GM18505 (cell line): ENCODE results near the gene SLC47A1.
"Not testable (repeated sequence)": the region's sequence is repeated elsewhere in the genome, so short reads cannot be mapped to it uniquely, and the experiment has no call there.

ENCODE experiments used
- ATAC-seq: cut with Tn5 transposase; IDR thresholded peaks from one replicate; pipeline ENCODE4 v1.9.1; 2021; ENCODE audit not compliant: unreplicated experiment
- POLR2A ChIP-seq: IDR thresholded peaks from 4 replicates; pipeline ENCODE4 v1.6.1; 2011; ENCODE audit warnings: borderline replicate concordance; ENCODE audit not compliant: insufficient read depth, insufficient read length; ENCODE audit errors: extremely low read depth

SLC47A1 gene

DNA sequence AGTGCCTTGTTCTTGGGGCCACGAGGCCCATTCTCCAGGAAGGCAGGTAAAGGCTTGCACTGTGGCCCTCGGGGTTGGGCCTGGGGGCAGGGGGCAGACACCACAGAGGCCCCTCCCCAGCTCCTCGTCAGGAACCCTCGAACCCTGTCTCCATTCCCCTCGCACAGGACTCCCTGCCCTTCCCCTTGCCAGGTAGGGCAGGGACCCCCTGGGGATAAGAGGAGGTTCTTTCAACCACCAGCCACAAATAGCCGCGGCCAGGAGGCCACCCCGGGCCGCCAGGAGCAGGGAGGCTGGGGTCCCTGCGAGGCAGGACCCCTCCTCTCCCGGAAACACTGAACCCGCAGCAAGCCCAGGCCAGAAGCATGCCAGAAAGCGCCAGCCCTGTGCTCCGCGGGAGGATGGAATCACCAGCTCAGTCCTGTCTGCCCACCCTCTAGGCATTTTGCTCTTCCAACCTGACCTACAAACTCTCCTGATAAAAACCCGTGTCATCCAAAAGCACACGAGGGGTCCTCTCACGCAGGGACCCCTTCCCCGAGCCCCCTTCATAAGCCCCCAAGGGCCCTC is 45.6 kb downstream of the SLC47A1 start:
- no peak for TF ChIP-seq POLR2A
- ATAC-seq, result no peak

DNA sequence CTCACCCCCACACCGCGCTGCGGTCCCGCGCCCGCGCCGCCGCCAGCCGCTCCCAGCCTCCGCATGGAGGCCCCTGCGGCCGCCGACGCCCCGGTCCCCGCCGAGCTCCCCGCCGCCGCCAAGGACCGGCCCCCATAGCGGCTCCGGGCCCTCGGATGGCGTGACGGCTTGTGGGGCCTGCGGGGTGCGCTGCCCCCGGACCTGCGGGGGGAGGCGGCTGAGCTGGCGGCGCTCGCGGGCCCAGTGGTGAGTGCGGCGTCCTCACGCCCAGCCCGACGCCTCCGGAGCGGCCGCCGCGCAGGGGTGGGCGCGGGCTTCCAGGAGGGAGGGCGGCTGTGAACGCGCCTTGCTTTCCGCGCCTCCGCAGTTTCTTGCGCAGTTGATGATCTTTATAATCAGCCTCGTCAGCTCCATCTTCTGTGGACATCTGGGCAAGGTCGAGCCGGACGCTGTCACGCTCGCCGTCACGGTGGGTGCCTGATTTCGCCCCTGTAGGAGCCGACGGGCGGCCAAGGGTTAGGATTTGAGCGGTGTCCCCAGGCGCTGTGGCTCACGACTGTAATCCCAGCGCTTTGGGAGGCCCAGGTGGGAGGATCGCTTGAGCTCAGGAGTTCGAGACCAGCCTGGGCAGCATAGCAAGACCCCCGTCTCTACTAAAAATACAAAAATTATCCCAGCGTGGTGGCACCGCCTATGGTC is 46.4 kb downstream of the SLC47A1 start:
- TF ChIP-seq POLR2A, result no peak

GRCh38 chr17:19580566-19580920 is 46.9 kb downstream of the SLC47A1 start:
- not testable (repeated sequence) for ATAC-seq

More for the DNA sequence above, 46.4 kb downstream of the SLC47A1 start:
- no peak for ATAC-seq

GRCh38 chr17:19582152-19582551 is 48.5 kb downstream of the SLC47A1 start:
- not testable (repeated sequence) for ATAC-seq

DNA sequence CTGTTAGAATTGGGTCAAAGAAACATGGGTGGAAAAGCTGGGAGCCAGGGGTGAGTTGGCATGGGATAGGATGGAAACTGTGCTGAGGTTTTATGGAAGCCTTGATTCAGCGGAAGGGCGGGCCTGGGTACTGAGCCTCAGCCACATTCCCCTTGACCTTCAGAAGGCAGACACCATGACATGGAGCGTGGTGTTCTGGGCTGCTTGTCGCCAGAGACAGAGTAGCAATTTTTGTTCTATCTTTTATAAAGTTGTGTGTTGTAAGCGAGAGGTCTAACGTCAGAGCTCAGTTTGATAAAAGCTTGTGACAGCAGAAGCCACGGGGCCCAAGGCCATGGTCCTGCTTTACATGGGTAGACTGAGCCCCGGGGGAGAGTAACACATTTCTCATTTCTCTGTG is 50.2 kb downstream of the SLC47A1 start:
- TF ChIP-seq POLR2A, result no peak
- ATAC-seq, result no peak

DNA sequence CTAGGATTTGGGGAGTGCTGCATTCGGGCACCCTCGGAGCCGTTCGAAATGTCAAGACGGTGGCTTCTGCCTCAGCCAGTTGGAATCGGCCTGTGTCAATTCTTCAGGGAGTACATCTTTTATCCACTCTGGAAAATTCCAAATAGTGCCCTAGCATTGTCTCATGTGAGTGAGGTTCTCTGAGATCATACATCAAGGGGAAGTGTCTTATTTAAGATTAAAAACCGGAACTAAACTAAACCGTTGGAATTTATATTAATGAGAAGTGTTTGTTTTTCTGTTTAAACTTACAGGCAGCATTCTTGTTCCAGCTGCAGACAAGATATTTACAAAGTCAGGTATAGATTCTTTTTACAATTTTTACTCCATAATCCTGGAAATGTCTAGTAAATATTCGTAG is 56.8 kb downstream of the SLC47A1 start:
- no peak for ATAC-seq
- TF ChIP-seq POLR2A, result no peak

- no peak for ATAC-seq
- no peak for TF ChIP-seq POLR2A
These were observed 57.4 kb downstream of the SLC47A1 start for GRCh38 chr17:19590912-19591551.

DNA sequence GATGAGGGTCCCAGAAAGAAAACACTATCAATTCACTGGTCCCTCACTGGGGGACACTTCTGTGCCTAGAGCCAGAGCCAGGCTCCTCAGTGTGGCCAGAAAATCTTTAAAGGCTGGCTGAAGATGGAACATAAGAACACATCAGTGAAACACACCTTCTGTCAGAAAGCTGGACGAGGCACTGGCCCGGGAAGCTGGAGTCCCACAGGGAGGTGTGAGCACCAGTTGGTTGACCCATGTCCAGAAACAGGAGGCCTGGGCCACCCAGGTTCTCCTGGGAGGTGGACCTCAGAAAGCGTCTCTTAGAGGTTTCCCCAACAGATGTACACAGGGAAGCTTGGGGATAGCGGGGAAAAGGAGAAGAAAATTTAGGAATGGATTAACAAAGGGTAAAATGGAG is 58.7 kb downstream of the SLC47A1 start:
- TF ChIP-seq POLR2A, result no peak
- no peak for ATAC-seq

GRCh38 chr17:19596869-19597268 is 63.2 kb downstream of the SLC47A1 start:
- TF ChIP-seq POLR2A, result no peak
- no peak for ATAC-seq

DNA sequence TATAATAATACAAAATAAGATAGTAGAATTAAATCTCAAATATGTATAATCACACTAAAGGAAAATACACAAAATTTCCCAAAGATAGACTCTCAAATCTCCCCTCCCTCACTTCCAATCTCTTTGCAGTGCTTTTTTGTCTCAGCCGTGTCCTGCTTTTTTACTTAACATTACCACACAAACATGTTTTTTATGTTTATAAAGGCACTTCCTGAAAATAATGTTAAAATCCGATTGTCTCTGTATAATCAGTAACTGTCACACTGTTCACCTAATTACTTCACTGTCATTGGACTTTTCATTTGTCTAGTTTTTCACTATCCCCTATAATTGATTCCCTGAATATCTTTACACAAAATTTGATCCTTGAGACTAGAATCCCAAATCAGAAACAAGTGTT is 76.7 kb downstream of the SLC47A1 start:
- no peak for ATAC-seq
- no peak for TF ChIP-seq POLR2A

- TF ChIP-seq POLR2A, result no peak
- no peak for ATAC-seq
These were observed 77.2 kb downstream of the SLC47A1 start for GRCh38 chr17:19610879-19611278.

DNA sequence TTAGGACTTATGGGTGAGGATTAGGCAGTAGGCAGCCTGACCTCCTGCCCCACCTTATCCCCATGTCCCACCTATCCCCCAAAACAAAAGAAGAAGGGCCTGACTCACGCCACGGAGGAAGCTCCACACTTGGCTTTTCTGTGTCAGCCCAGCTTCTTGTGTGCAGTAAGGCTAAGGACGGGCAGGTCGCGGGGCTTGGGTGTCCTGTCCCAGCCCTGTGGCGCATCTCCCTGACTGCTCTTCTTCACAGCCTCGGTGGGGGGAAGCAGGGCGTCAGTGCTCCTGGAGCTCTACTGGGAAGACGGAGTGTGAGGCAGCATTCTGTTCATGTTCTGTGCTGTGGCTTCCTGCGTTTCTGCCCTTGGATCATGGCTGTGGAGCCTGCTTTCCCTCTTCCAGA is 80.3 kb downstream of the SLC47A1 start:
- ATAC-seq, result no peak
- TF ChIP-seq POLR2A, result no peak

- no peak for TF ChIP-seq POLR2A
- no peak for ATAC-seq
These were observed 81.2 kb downstream of the SLC47A1 start for GRCh38 chr17:19614900-19615299.

GRCh38 chr17:19618015-19618414 is 84.4 kb downstream of the SLC47A1 start:
- no peak for ATAC-seq
- no peak for TF ChIP-seq POLR2A
